ENCODE measurements around the gene GTF2E1. TPM values are rescaled to one million over a fixed set of nuclear protein-coding genes. Genes with fewer than 3 reads are reported as not detected.

Gene GTF2E1
- total and polyA plus RNA-seq, 7 experiments from 2014 or later: 8.4 to 27.3 (median 13.8) TPM

- POLR2A ChIA-PET: interaction anchor here (1.2 kb wide), 1 partner anchor 47 kb away, joined by 3 read pairs; no protein-coding TSS in a partner anchor
- CTCF ChIA-PET: no interaction called here
- no peaks in the 10 kb centered on the region for H3K27me3 Mint-ChIP-seq
- H3K27ac Mint-ChIP-seq: peak overlapping the region in 2 of 9 donors; percentile 0 to 38
- H3K27ac ChIP-seq (ENCODE audit: low read depth, low read length): no peak overlapping the region
- no peak overlapping the region for H3K4me3 Mint-ChIP-seq
- DNase-seq (no peak), ATAC-seq (no peak)
- H3K36me3 ChIP-seq (ENCODE audit: control insufficient read depth in 2 of 3, insufficient read depth in 3 of 3, low read length in 3 of 3): peaks cover 0 to 3% (median 0%) of the 10 kb centered on the region in 3 experiments
- peaks cover 29 to 75% (median 67%) of the 10 kb centered on the region in 7 donors for H3K4me1 Mint-ChIP-seq
- no peaks in the 10 kb centered on the region for H3K9me3 Mint-ChIP-seq
- no peak overlapping the region for H3K4me3 ChIP-seq (ENCODE audit: low read length)
- H3K4me1 ChIP-seq (ENCODE audit: control insufficient read depth in 2 of 2, insufficient read depth in 2 of 2, low read length in 2 of 2): peaks cover 3 to 4% of the 10 kb centered on the region in 2 donors
- H3K27me3 ChIP-seq (ENCODE audit: control insufficient read depth in 2 of 2, insufficient read depth in 2 of 2, low read length in 2 of 2): no peaks in the 10 kb centered on the region
- H3K36me3 Mint-ChIP-seq: peaks cover 0 to 20% (median 11%) of the 10 kb centered on the region in 5 donors
- intact Hi-C loops (cut with micrococcal nuclease): no loop called here
- no peaks in the 10 kb centered on the region for H3K9me3 ChIP-seq (ENCODE audit: control insufficient read depth in 2 of 3, low read length in 3 of 3)
Measured at GRCh38 chr3:120766576-120766975, 24.0 kb downstream of the GTF2E1 start.

- H3K9me3 ChIP-seq (ENCODE audit: control insufficient read depth in 2 of 3, low read length in 3 of 3): no peaks in the 10 kb centered on the region
- POLR2A ChIA-PET: interaction anchor here (1.2 kb wide), 1 partner anchor 47 kb away, joined by 3 read pairs; no protein-coding TSS in a partner anchor
- H3K4me1 Mint-ChIP-seq: peaks cover 27 to 73% (median 64%) of the 10 kb centered on the region in 7 donors
- peaks cover 0 to 19% (median 9%) of the 10 kb centered on the region in 5 donors for H3K36me3 Mint-ChIP-seq
- H3K27ac Mint-ChIP-seq: no peak overlapping the region
- no peak overlapping the region for H3K27ac ChIP-seq (ENCODE audit: low read depth, low read length)
- H3K9me3 Mint-ChIP-seq: no peaks in the 10 kb centered on the region
- H3K36me3 ChIP-seq (ENCODE audit: control insufficient read depth in 2 of 3, insufficient read depth in 3 of 3, low read length in 3 of 3): peaks cover 0 to 6% (median 0%) of the 10 kb centered on the region in 3 experiments
- ATAC-seq (no peak), DNase-seq (no peak)
- CTCF ChIA-PET: no interaction called here
- no peak overlapping the region for H3K4me3 Mint-ChIP-seq
- no peaks in the 10 kb centered on the region for H3K27me3 Mint-ChIP-seq
- no peaks in the 10 kb centered on the region for H3K27me3 ChIP-seq (ENCODE audit: control insufficient read depth in 2 of 2, insufficient read depth in 2 of 2, low read length in 2 of 2)
- no peak overlapping the region for H3K4me3 ChIP-seq (ENCODE audit: low read length)
- intact Hi-C loops (cut with micrococcal nuclease): no loop called here
- H3K4me1 ChIP-seq (ENCODE audit: control insufficient read depth in 2 of 2, insufficient read depth in 2 of 2, low read length in 2 of 2): peaks cover 3 to 4% of the 10 kb centered on the region in 2 donors
Measured at GRCh38 chr3:120767106-120767505, 24.6 kb downstream of the GTF2E1 start.

DNA sequence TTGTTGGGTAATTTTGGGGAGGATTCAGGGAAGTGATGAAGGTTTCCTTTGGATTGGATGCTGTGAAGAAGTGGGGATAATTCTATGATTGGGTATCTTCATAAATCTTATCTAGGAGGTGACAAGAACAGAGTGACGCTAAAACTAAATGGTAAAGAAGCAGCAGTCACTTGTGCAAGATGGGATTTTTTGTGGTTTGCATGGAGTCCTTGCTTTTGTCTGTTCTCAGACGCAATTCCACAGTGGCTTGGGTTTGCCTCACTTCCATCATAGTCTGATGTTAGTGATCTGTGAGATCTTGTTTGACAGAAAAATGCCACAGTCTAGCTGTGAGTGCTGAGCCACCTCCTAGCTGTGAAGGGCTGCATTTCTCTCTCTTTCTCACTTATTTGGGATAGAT lies 26.9 kb downstream of the GTF2E1 start:
- H3K9me3 ChIP-seq (ENCODE audit: control insufficient read depth in 2 of 3, low read length in 3 of 3): no peaks in the 10 kb centered on the region
- Mint-ChIP-seq H3K4me1 (peaks cover 22 to 58% (median 47%) of the 10 kb centered on the region in 7 donors), H3K27me3 (no peaks in the 10 kb centered on the region), H3K9me3 (no peaks in the 10 kb centered on the region), H3K27ac (peak overlapping the region in 1 of 9 donors; percentile 26), H3K4me3 (no peak overlapping the region), H3K36me3 (peaks cover 0 to 22% (median 8%) of the 10 kb centered on the region in 5 donors)
- no peaks in the 10 kb centered on the region for H3K4me1 ChIP-seq (ENCODE audit: control insufficient read depth in 2 of 2, insufficient read depth in 2 of 2, low read length in 2 of 2)
- no peak for DNase-seq
- H3K4me3 ChIP-seq (ENCODE audit: low read length): no peak overlapping the region
- ATAC-seq: no peak
- ChIA-PET CTCF (interaction anchor here (0.6 kb wide), 1 partner anchor 167 kb away, joined by 3 read pairs; no protein-coding TSS in a partner anchor), POLR2A (no interaction called here)
- no peaks in the 10 kb centered on the region for H3K27me3 ChIP-seq (ENCODE audit: control insufficient read depth in 2 of 2, insufficient read depth in 2 of 2, low read length in 2 of 2)
- intact Hi-C loops (cut with micrococcal nuclease): no loop called here
- H3K27ac ChIP-seq (ENCODE audit: low read depth, low read length): no peak overlapping the region
- H3K36me3 ChIP-seq (ENCODE audit: control insufficient read depth in 2 of 3, insufficient read depth in 3 of 3, low read length in 3 of 3): peaks cover 0 to 6% (median 0%) of the 10 kb centered on the region in 3 experiments

- no peaks in the 10 kb centered on the region for H3K4me1 ChIP-seq (ENCODE audit: control insufficient read depth in 2 of 2, insufficient read depth in 2 of 2, low read length in 2 of 2)
- no peaks in the 10 kb centered on the region for H3K9me3 Mint-ChIP-seq
- H3K27me3 ChIP-seq (ENCODE audit: control insufficient read depth in 2 of 2, insufficient read depth in 2 of 2, low read length in 2 of 2): no peaks in the 10 kb centered on the region
- intact Hi-C loops (cut with micrococcal nuclease): no loop called here
- ATAC-seq: no peak
- POLR2A ChIA-PET: no interaction called here
- H3K4me1 Mint-ChIP-seq: peaks cover 16 to 49% (median 33%) of the 10 kb centered on the region in 7 donors
- no peak overlapping the region for H3K4me3 Mint-ChIP-seq
- no peak for DNase-seq
- CTCF ChIA-PET: interaction anchor here (1.0 kb wide), 1 partner anchor 33 kb away, joined by 3 read pairs; no protein-coding TSS in a partner anchor
- H3K36me3 Mint-ChIP-seq: peaks cover 0 to 22% (median 8%) of the 10 kb centered on the region in 5 donors
- H3K9me3 ChIP-seq (ENCODE audit: control insufficient read depth in 2 of 3, low read length in 3 of 3): no peaks in the 10 kb centered on the region
- no peak overlapping the region for H3K27ac Mint-ChIP-seq
- H3K4me3 ChIP-seq (ENCODE audit: low read length): no peak overlapping the region
- H3K27me3 Mint-ChIP-seq: no peaks in the 10 kb centered on the region
- peaks cover 0 to 14% (median 0%) of the 10 kb centered on the region in 3 experiments for H3K36me3 ChIP-seq (ENCODE audit: control insufficient read depth in 2 of 3, insufficient read depth in 3 of 3, low read length in 3 of 3)
- H3K27ac ChIP-seq (ENCODE audit: low read depth, low read length): no peak overlapping the region
Measured at GRCh38 chr3:120770891-120771290, 28.3 kb downstream of the GTF2E1 start.

GRCh38 chr3:120772081-120772480 lies 29.5 kb downstream of the GTF2E1 start:
- Mint-ChIP-seq H3K4me3 (no peak overlapping the region), H3K9me3 (no peaks in the 10 kb centered on the region), H3K36me3 (peaks cover 0 to 20% (median 11%) of the 10 kb centered on the region in 5 donors), H3K4me1 (peaks cover 11 to 38% (median 23%) of the 10 kb centered on the region in 7 donors), H3K27me3 (no peaks in the 10 kb centered on the region), H3K27ac (no peak overlapping the region)
- Histone ChIP-seq H3K36me3 (ENCODE audit: control insufficient read depth in 2 of 3, insufficient read depth in 3 of 3, low read length in 3 of 3) (peaks cover 0 to 25% (median 3%) of the 10 kb centered on the region in 3 experiments), H3K9me3 (ENCODE audit: control insufficient read depth in 2 of 3, low read length in 3 of 3) (no peaks in the 10 kb centered on the region), H3K27ac (ENCODE audit: low read depth, low read length) (no peak overlapping the region), H3K27me3 (ENCODE audit: control insufficient read depth in 2 of 2, insufficient read depth in 2 of 2, low read length in 2 of 2) (no peaks in the 10 kb centered on the region), H3K4me1 (ENCODE audit: control insufficient read depth in 2 of 2, insufficient read depth in 2 of 2, low read length in 2 of 2) (no peaks in the 10 kb centered on the region), H3K4me3 (ENCODE audit: low read length) (no peak overlapping the region)
- ChIA-PET CTCF (interaction anchor here (1.0 to 1.1 kb wide), 2 partner anchors 35 to 204 kb away, joined by 3 to 5 read pairs; no protein-coding TSS in a partner anchor), POLR2A (no interaction called here)
- intact Hi-C loops (cut with micrococcal nuclease): no loop called here
- ATAC-seq (no peak), DNase-seq (no peak)

GRCh38 chr3:120773932-120774331 lies 31.4 kb downstream of the GTF2E1 start:
- H3K27ac Mint-ChIP-seq: no peak overlapping the region
- H3K27me3 ChIP-seq (ENCODE audit: control insufficient read depth in 2 of 2, insufficient read depth in 2 of 2, low read length in 2 of 2): no peaks in the 10 kb centered on the region
- H3K36me3 ChIP-seq (ENCODE audit: control insufficient read depth in 2 of 3, insufficient read depth in 3 of 3, low read length in 3 of 3): peaks cover 0 to 28% (median 4%) of the 10 kb centered on the region in 3 experiments
- peaks cover 7 to 23% (median 16%) of the 10 kb centered on the region in 7 donors for H3K4me1 Mint-ChIP-seq
- no peak for ATAC-seq
- H3K4me3 Mint-ChIP-seq: no peak overlapping the region
- CTCF ChIA-PET: no interaction called here
- DNase-seq: no peak
- no peaks in the 10 kb centered on the region for H3K27me3 Mint-ChIP-seq
- H3K27ac ChIP-seq (ENCODE audit: low read depth, low read length): no peak overlapping the region
- no peaks in the 10 kb centered on the region for H3K9me3 Mint-ChIP-seq
- H3K36me3 Mint-ChIP-seq: peaks cover 0 to 22% (median 11%) of the 10 kb centered on the region in 5 donors
- POLR2A ChIA-PET: no interaction called here
- no peaks in the 10 kb centered on the region for H3K9me3 ChIP-seq (ENCODE audit: control insufficient read depth in 2 of 3, low read length in 3 of 3)
- intact Hi-C loops (cut with micrococcal nuclease): loop anchor here in 1 of 2 donors (1.0 kb wide), 1 partner anchor 32 kb away; the partner anchor contains the start of genes GTF2E1 and RABL3
- no peaks in the 10 kb centered on the region for H3K4me1 ChIP-seq (ENCODE audit: control insufficient read depth in 2 of 2, insufficient read depth in 2 of 2, low read length in 2 of 2)
- H3K4me3 ChIP-seq (ENCODE audit: low read length): no peak overlapping the region

- Mint-ChIP-seq H3K4me1 (peaks cover 0 to 14% (median 11%) of the 10 kb centered on the region in 7 donors), H3K36me3 (peaks cover 0 to 28% (median 15%) of the 10 kb centered on the region in 5 donors), H3K27ac (no peak overlapping the region), H3K4me3 (no peak overlapping the region), H3K9me3 (no peaks in the 10 kb centered on the region), H3K27me3 (no peaks in the 10 kb centered on the region)
- ChIA-PET CTCF (no interaction called here), POLR2A (no interaction called here)
- peaks cover 0 to 33% (median 4%) of the 10 kb centered on the region in 3 experiments for H3K36me3 ChIP-seq (ENCODE audit: control insufficient read depth in 2 of 3, insufficient read depth in 3 of 3, low read length in 3 of 3)
- H3K27ac ChIP-seq (ENCODE audit: low read depth, low read length): no peak overlapping the region
- DNase-seq: no peak
- ATAC-seq: no peak
- intact Hi-C loops (cut with micrococcal nuclease): no loop called here
- no peaks in the 10 kb centered on the region for H3K9me3 ChIP-seq (ENCODE audit: control insufficient read depth in 2 of 3, low read length in 3 of 3)
- no peaks in the 10 kb centered on the region for H3K27me3 ChIP-seq (ENCODE audit: control insufficient read depth in 2 of 2, insufficient read depth in 2 of 2, low read length in 2 of 2)
- no peaks in the 10 kb centered on the region for H3K4me1 ChIP-seq (ENCODE audit: control insufficient read depth in 2 of 2, insufficient read depth in 2 of 2, low read length in 2 of 2)
- no peak overlapping the region for H3K4me3 ChIP-seq (ENCODE audit: low read length)
Measured at GRCh38 chr3:120775411-120775810, 32.9 kb downstream of the GTF2E1 start.

Measured in naive thymus-derived CD4-positive, alpha-beta T cell (primary cell).